Trophoblast cell (in vitro differentiated cells and primary cell): ENCODE data around the gene DENND4C.
A peak's percentile ranks its signal among the peaks of the same experiment; 100 is the strongest.
"Not testable (repeated sequence)": the region's sequence is repeated elsewhere in the genome, so short reads cannot be mapped to it uniquely, and the experiment has no call there.

Experiments used
- DNase-seq, 2 donors: peaks; one replicate each; pipeline ENCODE4 v3.0.0-alpha.2; 2016
- H2AFZ ChIP-seq: 2 replicates; pipeline ENCODE4 v1.6.1; 2013; ENCODE audit warnings: low read length, moderate library complexity, mild to moderate bottlenecking; ENCODE audit not compliant: insufficient read depth, poor library complexity
- H2AK5ac ChIP-seq: 2 replicates; pipeline ENCODE4 v1.6.1; 2013; ENCODE audit warnings: mild to moderate bottlenecking, low read length
- H2BK120ac ChIP-seq: 2 replicates; pipeline ENCODE4 v1.6.1; 2013; ENCODE audit warnings: low read length, mild to moderate bottlenecking, moderate library complexity; ENCODE audit not compliant: insufficient read depth, poor library complexity
- H2BK12ac ChIP-seq: 2 replicates; pipeline ENCODE4 v1.6.1; 2013; ENCODE audit warnings: mild to moderate bottlenecking, low read length, moderate library complexity
- H2BK5ac ChIP-seq: 2 replicates; pipeline ENCODE4 v1.6.1; 2013; ENCODE audit warnings: low read length, low read depth, moderate library complexity, mild to moderate bottlenecking; ENCODE audit not compliant: poor library complexity
- H3K14ac ChIP-seq: 2 replicates; pipeline ENCODE4 v1.6.1; 2013; ENCODE audit warnings: mild to moderate bottlenecking, low read length
- H3K18ac ChIP-seq: 2 replicates; pipeline ENCODE4 v1.6.1; 2013; ENCODE audit warnings: mild to moderate bottlenecking, low read length
- H3K23ac ChIP-seq: 2 replicates; pipeline ENCODE4 v1.6.1; 2013; ENCODE audit warnings: low read length
- H3K27ac ChIP-seq: 2 replicates; pipeline ENCODE4 v1.5.1; 2013; ENCODE audit warnings: low read depth, mild to moderate bottlenecking, inconsistent platforms, low read length, moderate library complexity
- H3K27me3 ChIP-seq: 2 replicates; pipeline ENCODE4 v1.6.1; 2013; ENCODE audit warnings: inconsistent platforms, mild to moderate bottlenecking, low read length, moderate library complexity; ENCODE audit not compliant: insufficient read depth
- H3K36me3 ChIP-seq, 2 experiments: 1 replicate in 1 of 2; 2 replicates in 1 of 2; pipeline ENCODE4 v1.6.1; 2013; ENCODE audit warnings: low read length in 2 of 2, mild to moderate bottlenecking in 2 of 2, moderate library complexity in 1 of 2; ENCODE audit not compliant: insufficient read depth in 2 of 2, control insufficient read depth in 1 of 2
- H3K4ac ChIP-seq: 2 replicates; pipeline ENCODE4 v1.6.1; 2013; ENCODE audit warnings: low read depth, mild to moderate bottlenecking, low read length, moderate library complexity
- H3K4me1 ChIP-seq, 2 experiments: 1 replicate in 1 of 2; 2 replicates in 1 of 2; pipeline ENCODE4 v1.6.1; 2013; ENCODE audit warnings: low read length in 2 of 2, mild to moderate bottlenecking in 2 of 2, moderate library complexity in 1 of 2; ENCODE audit not compliant: insufficient read depth in 2 of 2, control insufficient read depth in 1 of 2
- H3K4me2 ChIP-seq: 2 replicates; pipeline ENCODE4 v1.6.1; 2013; ENCODE audit warnings: inconsistent platforms, mild to moderate bottlenecking, low read length, moderate library complexity
- H3K4me3 ChIP-seq: 2 replicates; pipeline ENCODE4 v1.5.1; 2013; ENCODE audit warnings: mild to moderate bottlenecking, low read depth, low read length, inconsistent platforms
- H3K79me1 ChIP-seq: one replicate; pipeline ENCODE4 v1.6.1; 2013; ENCODE audit warnings: low read length
- H3K79me2 ChIP-seq: 2 replicates; pipeline ENCODE4 v1.6.1; 2013; ENCODE audit warnings: low read length, mild to moderate bottlenecking; ENCODE audit not compliant: control insufficient read depth, insufficient read depth, poor library complexity
- H3K9ac ChIP-seq: 2 replicates; pipeline ENCODE4 v1.6.1; 2013; ENCODE audit warnings: mild to moderate bottlenecking, low read length
- H3K9me3 ChIP-seq: 2 replicates; pipeline ENCODE4 v1.6.1; 2013; ENCODE audit warnings: low read depth, mild to moderate bottlenecking, control low read depth, inconsistent platforms, low read length; ENCODE audit not compliant: insufficient read depth
- H4K12ac ChIP-seq: 2 replicates; pipeline ENCODE4 v1.6.1; 2013; ENCODE audit warnings: low read depth, mild to moderate bottlenecking, low read length, moderate library complexity
- H4K8ac ChIP-seq: 2 replicates; pipeline ENCODE4 v1.6.1; 2013; ENCODE audit warnings: low read depth, mild to moderate bottlenecking, low read length, moderate library complexity
- H4K91ac ChIP-seq: one replicate; pipeline ENCODE4 v1.6.1; 2013; ENCODE audit warnings: low read depth, mild to moderate bottlenecking, low read length, moderate library complexity
- WGBS: extraction: QIAGEN DNeasy Blood & Tissue Kit; methylation state at CpG from one replicate; pipeline ENCODE4 v1.1.7; 2013; ENCODE audit warnings: missing lambda C conversion rate; ENCODE audit not compliant: insufficient read length, insufficient coverage; ENCODE audit errors: extremely low coverage; 5-methylcytosine and 5-hydroxymethylcytosine counted together

Gene DENND4C

GRCh38 chr9:19193029-19193324, 37.5 kb upstream of the DENND4C start:
- H2BK12ac ChIP-seq: no peak overlapping the region
- no peak overlapping the region for H3K4me2 ChIP-seq
- H4K91ac ChIP-seq: no peak overlapping the region
- H3K9me3 ChIP-seq: no peaks in the 10 kb centered on the region
- no peak overlapping the region for H4K12ac ChIP-seq
- H3K36me3 ChIP-seq: no peaks in the 10 kb centered on the region
- H3K79me2 ChIP-seq: no peaks in the 10 kb centered on the region
- H3K18ac ChIP-seq: no peak overlapping the region
- no peak overlapping the region for H2AFZ ChIP-seq
- no peak overlapping the region for H3K9ac ChIP-seq
- WGBS: no CpG with 5 or more reads among the region's 5 CpGs
- H3K79me1 ChIP-seq: no peaks in the 10 kb centered on the region
- H2BK120ac ChIP-seq: no peak overlapping the region
- H2AK5ac ChIP-seq: no peak overlapping the region
- no peak overlapping the region for H3K14ac ChIP-seq
- no peak overlapping the region for H3K4me3 ChIP-seq
- no peak overlapping the region for H3K27ac ChIP-seq
- H3K4me1 ChIP-seq: no peaks in the 10 kb centered on the region
- no peak overlapping the region for H3K4ac ChIP-seq
- no peaks in the 10 kb centered on the region for H3K27me3 ChIP-seq
- DNase-seq: peak; percentile 91 to 94
- no peak overlapping the region for H3K23ac ChIP-seq
- H2BK5ac ChIP-seq: no peak overlapping the region
- H4K8ac ChIP-seq: no peak overlapping the region

- H3K4me3 ChIP-seq, H3K14ac ChIP-seq, H3K9ac ChIP-seq, H3K9me3 ChIP-seq, H3K79me2 ChIP-seq, H3K4me2 ChIP-seq, H4K91ac ChIP-seq, H3K4ac ChIP-seq, H3K27me3 ChIP-seq, H2AK5ac ChIP-seq, H3K79me1 ChIP-seq, H2BK5ac ChIP-seq, H2BK120ac ChIP-seq, H3K18ac ChIP-seq, DNase-seq, H4K8ac ChIP-seq, H3K36me3 ChIP-seq, H3K27ac ChIP-seq, H3K23ac ChIP-seq, H2BK12ac ChIP-seq, H4K12ac ChIP-seq, H2AFZ ChIP-seq, H3K4me1 ChIP-seq: not testable (repeated sequence)
- no CpG with 5 or more reads among the region's 2 CpGs for WGBS
Measured at GRCh38 chr9:19193358-19193973, 37.0 kb upstream of the DENND4C start.

GRCh38 chr9:19198406-19198805, 32.1 kb upstream of the DENND4C start:
- Histone ChIP-seq H3K27me3 (no peaks in the 10 kb centered on the region), H4K91ac (no peak overlapping the region), H2BK120ac (no peak overlapping the region), H3K36me3 (no peaks in the 10 kb centered on the region), H3K9ac (no peak overlapping the region), H3K79me2 (no peaks in the 10 kb centered on the region), H4K12ac (no peak overlapping the region), H3K4me1 (peaks cover 3% of the 10 kb centered on the region in 2 experiments), H2BK12ac (no peak overlapping the region), H3K4me3 (no peak overlapping the region), H3K4me2 (no peak overlapping the region), H3K9me3 (no peaks in the 10 kb centered on the region), H2AFZ (no peak overlapping the region), H3K4ac (no peak overlapping the region), H2BK5ac (no peak overlapping the region), H3K79me1 (peaks cover 3% of the 10 kb centered on the region), H3K18ac (no peak overlapping the region), H3K14ac (no peak overlapping the region), H4K8ac (no peak overlapping the region), H3K27ac (no peak overlapping the region), H2AK5ac (no peak overlapping the region), H3K23ac (no peak overlapping the region)
- WGBS: no CpG with 5 or more reads among the region's 1 CpG
- no peak for DNase-seq

- no peak overlapping the region for H3K14ac ChIP-seq
- no peak overlapping the region for H3K27ac ChIP-seq
- no peaks in the 10 kb centered on the region for H3K27me3 ChIP-seq
- no peak overlapping the region for H3K4ac ChIP-seq
- H3K79me2 ChIP-seq: no peaks in the 10 kb centered on the region
- H3K4me1 ChIP-seq: peaks cover 3% of the 10 kb centered on the region in 2 experiments
- WGBS: no CpG with 5 or more reads among the region's 2 CpGs
- peaks cover 3% of the 10 kb centered on the region for H3K79me1 ChIP-seq
- H2BK12ac ChIP-seq: no peak overlapping the region
- no peak overlapping the region for H2BK120ac ChIP-seq
- H2AK5ac ChIP-seq: no peak overlapping the region
- H3K4me2 ChIP-seq: no peak overlapping the region
- H3K9ac ChIP-seq: no peak overlapping the region
- no peak overlapping the region for H2AFZ ChIP-seq
- DNase-seq: no peak
- no peak overlapping the region for H4K91ac ChIP-seq
- no peak overlapping the region for H3K23ac ChIP-seq
- H2BK5ac ChIP-seq: no peak overlapping the region
- no peak overlapping the region for H3K18ac ChIP-seq
- H4K12ac ChIP-seq: no peak overlapping the region
- no peak overlapping the region for H3K4me3 ChIP-seq
- no peaks in the 10 kb centered on the region for H3K9me3 ChIP-seq
- H4K8ac ChIP-seq: no peak overlapping the region
- H3K36me3 ChIP-seq: no peaks in the 10 kb centered on the region
Measured at GRCh38 chr9:19199012-19199411, 31.5 kb upstream of the DENND4C start.
